Measurements from ENCODE around the gene SFN.
"Not testable (repeated sequence)": the region's sequence is repeated elsewhere in the genome, so short reads cannot be mapped to it uniquely, and the experiment has no call there.

GRCh38 chr1:26837665-26838064 is 25.3 kb upstream of the SFN start:
- TF ChIP-seq, protein P1, sequence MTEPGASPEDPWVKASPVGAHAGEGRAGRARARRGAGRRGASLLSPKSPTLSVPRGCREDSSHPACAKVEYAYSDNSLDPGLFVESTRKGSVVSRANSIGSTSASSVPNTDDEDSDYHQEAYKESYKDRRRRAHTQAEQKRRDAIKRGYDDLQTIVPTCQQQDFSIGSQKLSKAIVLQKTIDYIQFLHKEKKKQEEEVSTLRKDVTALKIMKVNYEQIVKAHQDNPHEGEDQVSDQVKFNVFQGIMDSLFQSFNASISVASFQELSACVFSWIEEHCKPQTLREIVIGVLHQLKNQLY (CRISPR knock-in tag; IDR thresholded peaks at IDR 0.05) = not testable (repeated sequence)
- TF ChIP-seq KAT7 (CRISPR knock-in tag; IDR thresholded peaks at IDR 0.05; ENCODE audit: borderline replicate concordance); CTCF (IDR thresholded peaks at IDR 0.05); NR2C2 (CRISPR knock-in tag; IDR thresholded peaks at IDR 0.05); ESRRA (CRISPR knock-in tag; IDR thresholded peaks at IDR 0.05; ENCODE audit: borderline replicate concordance); SP1 (CRISPR knock-in tag; conservative IDR thresholded peaks at IDR 0.05); CBFB (CRISPR knock-in tag; IDR thresholded peaks at IDR 0.05; ENCODE audit: low read depth); NR3C1 (CRISPR knock-in tag; conservative IDR thresholded peaks at IDR 0.05; ENCODE audit: low read depth); ZBTB21 (CRISPR knock-in tag; IDR thresholded peaks at IDR 0.05; ENCODE audit: borderline replicate concordance): not testable (repeated sequence)
- TF ChIP-seq, protein P2, sequence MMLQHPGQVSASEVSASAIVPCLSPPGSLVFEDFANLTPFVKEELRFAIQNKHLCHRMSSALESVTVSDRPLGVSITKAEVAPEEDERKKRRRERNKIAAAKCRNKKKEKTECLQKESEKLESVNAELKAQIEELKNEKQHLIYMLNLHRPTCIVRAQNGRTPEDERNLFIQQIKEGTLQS (CRISPR knock-in tag; conservative IDR thresholded peaks at IDR 0.05) = not testable (repeated sequence)

All from WTC11 (cell line).